Nephron progenitor cell (in vitro differentiated cells): ENCODE measurements around the gene CCDC157.

Experiments used
- DNase-seq: peaks from one replicate; pipeline ENCODE4 v3.0.0; 2021
- H3K27ac Mint-ChIP-seq: 2 replicates; pipeline ENCODE4 v1.8.0; 2021; ENCODE audit warnings: mild to moderate bottlenecking, moderate library complexity, mixed read lengths
- H3K27me3 Mint-ChIP-seq: 2 replicates; pipeline ENCODE4 v1.8.0; 2021; ENCODE audit warnings: mild to moderate bottlenecking, low read depth, mixed read lengths; ENCODE audit not compliant: poor library complexity
- H3K36me3 Mint-ChIP-seq: 2 replicates; pipeline ENCODE4 v1.8.0; 2021; ENCODE audit warnings: low read depth, mixed read lengths
- H3K4me1 Mint-ChIP-seq: 2 replicates; pipeline ENCODE4 v1.8.0; 2021; ENCODE audit warnings: mixed read lengths
- H3K4me3 Mint-ChIP-seq: 2 replicates; pipeline ENCODE4 v1.8.0; 2021; ENCODE audit warnings: mild to moderate bottlenecking, moderate library complexity, mixed read lengths
- H3K9me3 Mint-ChIP-seq: 2 replicates; pipeline ENCODE4 v1.8.0; 2021; ENCODE audit warnings: mild to moderate bottlenecking, moderate library complexity, mixed read lengths
- CTCF ChIP-seq: fragments of 200-600 bp; sonication (generic); IDR thresholded peaks from 2 replicates; pipeline ENCODE4 v1.5.0; 2021; ENCODE audit warnings: antibody characterized with exemption

CCDC157 gene

GRCh38 chr22:30404307-30404706, 47.5 kb downstream of the CCDC157 start:
- no peak for TF ChIP-seq CTCF
- peaks cover 16% of the 10 kb centered on the region for H3K36me3 Mint-ChIP-seq
- H3K27me3 Mint-ChIP-seq: peaks cover 9% of the 10 kb centered on the region
- DNase-seq: no peak
- no peak overlapping the region for H3K4me3 Mint-ChIP-seq
- no peaks in the 10 kb centered on the region for H3K9me3 Mint-ChIP-seq
- H3K27ac Mint-ChIP-seq: no peak overlapping the region
- peaks cover 38% of the 10 kb centered on the region for H3K4me1 Mint-ChIP-seq

GRCh38 chr22:30405731-30406130, 48.9 kb downstream of the CCDC157 start:
- TF ChIP-seq CTCF: no peak
- Mint-ChIP-seq H3K9me3 (no peaks in the 10 kb centered on the region), H3K4me3 (no peak overlapping the region), H3K4me1 (peaks cover 35% of the 10 kb centered on the region), H3K27me3 (peaks cover 9% of the 10 kb centered on the region), H3K27ac (no peak overlapping the region), H3K36me3 (peaks cover 16% of the 10 kb centered on the region)
- no peak for DNase-seq

GRCh38 chr22:30406400-30406799, 49.6 kb downstream of the CCDC157 start:
- DNase-seq: no peak
- no peak for TF ChIP-seq CTCF
- Mint-ChIP-seq H3K4me1 (peaks cover 35% of the 10 kb centered on the region), H3K27ac (peak overlapping the region; percentile 65), H3K36me3 (peaks cover 16% of the 10 kb centered on the region), H3K4me3 (no peak overlapping the region), H3K27me3 (peaks cover 9% of the 10 kb centered on the region), H3K9me3 (no peaks in the 10 kb centered on the region)

GRCh38 chr22:30408388-30409102, 51.7 kb downstream of the CCDC157 start:
- peak overlapping the region; percentile 66 for H3K27ac Mint-ChIP-seq
- H3K4me1 Mint-ChIP-seq: peaks cover 34% of the 10 kb centered on the region
- TF ChIP-seq CTCF: no peak
- H3K4me3 Mint-ChIP-seq: no peak overlapping the region
- peaks cover 24% of the 10 kb centered on the region for H3K36me3 Mint-ChIP-seq
- no peak for DNase-seq
- H3K9me3 Mint-ChIP-seq: no peaks in the 10 kb centered on the region
- peaks cover 9% of the 10 kb centered on the region for H3K27me3 Mint-ChIP-seq

GRCh38 chr22:30411780-30412179, 55.0 kb downstream of the CCDC157 start:
- H3K4me1 Mint-ChIP-seq: peaks cover 27% of the 10 kb centered on the region
- TF ChIP-seq CTCF: no peak
- peaks cover 28% of the 10 kb centered on the region for H3K36me3 Mint-ChIP-seq
- no peak for DNase-seq
- peaks cover 1% of the 10 kb centered on the region for H3K27me3 Mint-ChIP-seq
- no peak overlapping the region for H3K4me3 Mint-ChIP-seq
- H3K27ac Mint-ChIP-seq: peak overlapping the region; percentile 12
- no peaks in the 10 kb centered on the region for H3K9me3 Mint-ChIP-seq

- H3K36me3 Mint-ChIP-seq: peaks cover 24% of the 10 kb centered on the region
- peak overlapping the region; percentile 88 for H3K27ac Mint-ChIP-seq
- H3K4me1 Mint-ChIP-seq: peaks cover 27% of the 10 kb centered on the region
- no peak overlapping the region for H3K4me3 Mint-ChIP-seq
- peaks cover 3% of the 10 kb centered on the region for H3K27me3 Mint-ChIP-seq
- no peak for DNase-seq
- TF ChIP-seq CTCF: no peak
- H3K9me3 Mint-ChIP-seq: no peaks in the 10 kb centered on the region
These were observed 56.2 kb downstream of the CCDC157 start for GRCh38 chr22:30413001-30413400.
